ENCODE results near the gene MYO1A.

DNA sequence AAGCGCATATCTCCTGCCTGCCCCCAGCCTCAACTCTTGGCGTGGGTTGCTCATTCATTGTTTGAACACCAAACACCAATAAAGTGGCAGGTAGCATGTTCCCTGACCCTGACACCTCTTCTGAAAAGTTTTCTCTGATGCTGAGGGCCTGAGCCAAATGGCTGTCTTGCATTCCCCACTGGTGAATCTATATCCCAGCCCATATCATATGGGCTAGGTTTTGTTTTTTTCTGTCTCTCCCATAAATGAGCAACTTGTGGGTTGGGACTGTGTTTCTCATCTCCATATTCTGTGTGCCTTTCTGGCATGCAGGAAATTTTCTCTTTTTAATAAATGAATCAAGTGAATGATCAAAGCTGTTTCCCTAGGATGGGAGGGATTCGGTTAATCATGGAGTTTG is 5.0 kb downstream of the MYO1A start:
- TF ChIP-seq, protein P1, sequence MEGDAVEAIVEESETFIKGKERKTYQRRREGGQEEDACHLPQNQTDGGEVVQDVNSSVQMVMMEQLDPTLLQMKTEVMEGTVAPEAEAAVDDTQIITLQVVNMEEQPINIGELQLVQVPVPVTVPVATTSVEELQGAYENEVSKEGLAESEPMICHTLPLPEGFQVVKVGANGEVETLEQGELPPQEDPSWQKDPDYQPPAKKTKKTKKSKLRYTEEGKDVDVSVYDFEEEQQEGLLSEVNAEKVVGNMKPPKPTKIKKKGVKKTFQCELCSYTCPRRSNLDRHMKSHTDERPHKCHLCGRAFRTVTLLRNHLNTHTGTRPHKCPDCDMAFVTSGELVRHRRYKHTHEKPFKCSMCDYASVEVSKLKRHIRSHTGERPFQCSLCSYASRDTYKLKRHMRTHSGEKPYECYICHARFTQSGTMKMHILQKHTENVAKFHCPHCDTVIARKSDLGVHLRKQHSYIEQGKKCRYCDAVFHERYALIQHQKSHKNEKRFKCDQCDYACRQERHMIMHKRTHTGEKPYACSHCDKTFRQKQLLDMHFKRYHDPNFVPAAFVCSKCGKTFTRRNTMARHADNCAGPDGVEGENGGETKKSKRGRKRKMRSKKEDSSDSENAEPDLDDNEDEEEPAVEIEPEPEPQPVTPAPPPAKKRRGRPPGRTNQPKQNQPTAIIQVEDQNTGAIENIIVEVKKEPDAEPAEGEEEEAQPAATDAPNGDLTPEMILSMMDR (IDR thresholded peaks at IDR 0.05) = no peak
- TF ChIP-seq POLR2A (IDR thresholded peaks at IDR 0.05) (no peak), POLR2AphosphoS5 (IDR thresholded peaks at IDR 0.05) (no peak), EP300 (IDR thresholded peaks at IDR 0.05) (no peak)
